ENCODE data around the gene LUZP4.
"Not testable (repeated sequence)": the region's sequence is repeated elsewhere in the genome, so short reads cannot be mapped to it uniquely, and the experiment has no call there.

The LUZP4 gene, protein sequence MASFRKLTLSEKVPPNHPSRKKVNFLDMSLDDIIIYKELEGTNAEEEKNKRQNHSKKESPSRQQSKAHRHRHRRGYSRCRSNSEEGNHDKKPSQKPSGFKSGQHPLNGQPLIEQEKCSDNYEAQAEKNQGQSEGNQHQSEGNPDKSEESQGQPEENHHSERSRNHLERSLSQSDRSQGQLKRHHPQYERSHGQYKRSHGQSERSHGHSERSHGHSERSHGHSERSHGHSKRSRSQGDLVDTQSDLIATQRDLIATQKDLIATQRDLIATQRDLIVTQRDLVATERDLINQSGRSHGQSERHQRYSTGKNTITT

DNA sequence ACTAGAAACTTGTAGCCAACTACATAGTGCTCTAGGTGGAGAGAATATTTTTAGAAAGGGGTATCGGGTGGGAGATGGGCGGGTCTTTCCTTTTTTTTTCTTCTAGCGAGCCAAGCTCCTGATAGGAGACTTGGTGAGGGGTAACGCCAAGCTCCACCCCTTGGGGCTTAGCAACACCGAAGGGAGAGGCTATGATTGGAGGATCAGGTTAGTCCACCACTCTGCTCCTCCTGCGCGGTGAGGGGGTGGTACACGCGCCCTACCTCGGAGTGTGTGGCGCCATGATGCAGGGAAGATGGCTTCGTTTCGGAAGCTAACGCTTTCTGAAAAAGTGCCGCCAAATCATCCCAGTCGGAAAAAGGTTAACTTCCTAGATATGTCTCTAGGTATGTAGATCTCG is at the start of gene LUZP4:
Gene LUZP4, plus strand, starts transcription at position 251 of the 400 bp plus-strand sequence. Its CDS starts 45 bp downstream, at position 296.
- no peak for DNase-seq

DNA sequence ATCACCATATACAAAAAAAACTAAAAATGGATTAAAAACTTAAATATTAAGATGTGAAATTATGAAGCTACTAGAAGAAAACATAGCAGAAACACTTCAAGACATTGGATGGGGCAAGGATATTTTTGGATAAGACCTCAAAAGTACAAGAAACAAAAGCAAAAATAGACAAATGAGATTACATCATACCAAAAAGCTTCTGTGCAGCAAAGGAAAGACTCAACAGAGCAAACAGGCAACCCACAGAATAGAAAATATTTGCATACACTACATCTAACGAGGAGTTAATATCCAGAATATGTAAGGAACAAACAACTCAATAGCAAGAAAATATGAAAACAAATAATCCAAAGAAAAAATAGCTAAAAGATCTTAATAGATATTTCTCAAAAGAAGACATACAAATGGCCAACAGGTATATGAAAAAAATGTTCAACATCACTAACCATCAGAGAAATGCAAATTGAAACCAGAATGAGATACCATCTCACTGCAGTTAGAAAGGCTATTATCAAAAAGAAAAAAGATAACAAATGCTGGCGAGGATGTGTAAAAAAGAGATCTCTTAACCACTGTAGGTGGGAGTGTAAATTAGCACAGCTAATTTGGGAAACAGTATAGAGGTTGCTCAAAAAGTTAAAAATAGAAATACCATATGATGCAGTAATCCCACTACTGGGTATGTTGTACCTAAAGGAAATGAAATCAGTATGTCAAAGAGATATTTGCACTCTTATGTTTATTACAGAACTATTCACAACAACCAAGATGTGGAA is 37.9 kb upstream of the LUZP4 start:
- no peak for DNase-seq

DNA sequence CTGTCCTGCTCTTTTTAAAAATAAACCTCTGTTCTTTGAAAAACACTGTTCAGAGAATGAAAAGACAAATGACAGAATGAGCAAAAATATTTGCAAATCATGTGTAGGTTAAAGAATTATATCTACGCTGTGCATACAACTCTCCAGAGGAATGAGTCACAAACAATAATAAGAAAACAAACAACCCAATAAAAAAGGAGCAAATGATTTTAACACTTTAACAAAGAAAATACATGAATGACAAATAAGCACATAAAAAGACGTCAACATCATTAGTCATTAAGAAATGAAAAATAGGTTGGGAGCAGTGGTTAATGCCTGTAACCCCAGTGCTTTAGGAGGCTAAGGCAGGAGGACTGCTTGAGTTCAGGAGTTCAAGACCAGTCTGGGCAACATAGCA is 34.5 kb upstream of the LUZP4 start:
- no peak for DNase-seq

DNA sequence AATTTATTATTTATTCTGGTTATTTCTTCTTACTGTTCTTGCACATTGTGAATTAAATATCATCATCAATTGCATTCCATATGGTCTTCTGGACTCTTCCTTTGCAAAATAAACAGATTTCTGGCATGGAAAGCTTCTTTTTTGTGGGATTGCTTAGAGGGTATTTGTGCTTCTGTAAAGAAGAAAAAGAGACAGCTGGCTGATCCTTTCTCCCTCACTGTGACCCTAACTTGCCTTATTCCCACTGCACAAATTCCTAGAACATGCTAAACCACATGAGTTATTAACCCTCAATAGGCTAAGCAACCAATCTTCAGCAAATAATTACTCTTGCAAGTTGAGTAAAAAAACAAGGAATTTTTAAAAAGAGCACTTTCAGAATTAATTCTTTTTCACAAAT is 31.8 kb upstream of the LUZP4 start:
- DNase-seq = no peak

DNA sequence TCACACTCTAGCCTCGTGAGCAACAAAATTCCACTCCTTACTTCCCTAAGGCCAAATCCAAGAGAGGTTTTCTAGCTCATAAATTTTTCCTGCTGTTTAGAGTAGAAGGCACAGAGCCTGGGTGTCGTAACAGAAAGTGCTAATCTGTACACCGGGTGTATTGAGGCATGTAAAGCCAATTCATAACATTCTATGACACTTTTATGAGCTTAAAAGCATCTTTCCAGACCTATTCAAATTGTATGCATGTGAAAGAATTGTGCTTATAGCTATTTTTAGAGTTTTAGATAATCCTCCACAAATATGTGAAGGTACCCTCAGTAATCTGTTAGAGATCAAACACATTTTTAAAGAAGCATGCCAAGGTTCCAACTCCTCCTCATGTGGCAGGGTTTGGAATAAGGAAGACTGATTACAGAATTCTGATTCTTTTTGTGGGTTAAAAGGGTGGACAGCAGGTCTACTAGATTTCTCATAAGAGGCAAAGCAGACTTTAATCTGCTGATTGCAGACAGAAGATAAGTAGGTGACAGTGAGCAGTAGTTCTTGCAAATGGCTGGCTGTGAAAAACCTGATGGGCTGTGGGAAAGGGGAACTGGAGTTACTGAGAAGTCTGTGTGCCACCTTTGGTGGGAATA is 30.2 kb upstream of the LUZP4 start:
- no peak for DNase-seq

DNA sequence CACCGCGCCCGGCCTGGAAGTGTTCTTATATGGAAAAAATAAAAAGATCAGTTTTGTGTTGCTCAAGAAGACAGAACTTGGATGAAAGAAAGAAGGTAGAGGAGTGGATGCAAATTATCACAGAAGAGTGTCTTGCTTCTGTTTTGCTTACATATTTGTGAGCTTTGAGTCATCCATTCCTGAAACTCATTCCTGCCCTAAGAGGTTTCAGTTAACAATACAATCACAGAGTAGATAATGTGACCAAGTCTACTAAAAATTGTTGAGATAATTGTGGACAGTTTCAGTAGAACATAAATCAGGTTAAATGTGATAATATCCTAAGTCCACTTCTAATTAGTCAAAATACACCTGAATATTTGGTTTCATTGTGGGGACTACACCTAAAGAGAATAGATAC is 29.2 kb upstream of the LUZP4 start:
- DNase-seq = no peak

DNA sequence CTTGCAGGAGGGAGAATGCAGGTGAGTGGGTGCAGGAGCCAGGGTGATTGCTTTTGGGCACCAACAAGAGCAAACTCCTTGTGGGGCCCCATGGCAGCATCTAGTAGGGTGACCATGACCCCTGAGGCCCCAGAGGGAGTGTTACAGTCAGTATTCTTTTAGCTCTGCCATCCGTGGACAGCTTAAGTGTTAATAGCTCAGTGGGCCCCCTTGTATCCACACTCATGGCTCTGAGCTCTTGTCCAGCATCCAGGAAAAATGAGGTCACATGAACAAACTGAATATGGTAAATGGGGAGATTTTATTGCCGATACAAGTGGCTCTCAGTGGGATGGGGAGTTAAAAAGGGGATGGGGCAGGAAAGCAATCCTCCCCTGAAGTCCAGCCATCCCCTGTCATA is 28.4 kb upstream of the LUZP4 start:
- DNase-seq = no peak

DNA sequence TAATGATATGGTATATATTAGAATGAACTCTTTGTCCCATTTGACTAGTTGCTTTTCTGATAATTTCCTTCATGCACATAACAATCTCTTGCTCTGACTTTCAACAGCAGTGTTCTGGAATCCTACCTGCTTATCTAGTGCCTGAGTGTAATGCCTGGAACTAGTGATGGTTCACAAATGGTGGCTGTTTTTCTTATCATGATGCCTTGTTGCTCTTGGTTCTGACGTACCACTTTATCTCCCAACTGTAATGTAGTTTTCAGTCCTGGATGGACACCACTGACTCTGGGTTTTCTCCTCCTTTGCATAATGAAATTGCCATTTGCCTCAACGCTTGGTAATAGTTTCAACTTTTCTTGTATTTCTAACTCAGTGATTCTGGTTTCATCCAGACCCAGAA is 25.5 kb upstream of the LUZP4 start:
- DNase-seq = no peak

DNA sequence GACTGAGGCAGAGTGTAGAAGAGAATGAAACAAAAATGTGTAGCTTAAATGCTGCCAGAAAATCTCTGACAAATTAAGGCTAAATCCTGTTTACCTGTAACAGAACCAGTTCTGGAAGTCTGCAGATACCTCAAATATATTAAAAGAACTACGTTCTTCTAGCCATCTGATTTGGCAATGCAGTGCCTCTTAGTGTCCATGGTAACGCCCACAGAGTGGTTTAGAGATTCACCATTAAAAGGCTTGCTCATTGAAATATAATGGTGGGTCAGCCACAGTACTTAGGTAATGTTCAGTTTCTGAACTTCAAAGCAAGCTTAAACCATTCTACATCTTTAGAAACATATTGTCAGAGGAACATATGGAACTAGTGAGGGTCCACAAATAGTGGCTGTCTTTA is 23.2 kb upstream of the LUZP4 start:
- no peak for DNase-seq

DNA sequence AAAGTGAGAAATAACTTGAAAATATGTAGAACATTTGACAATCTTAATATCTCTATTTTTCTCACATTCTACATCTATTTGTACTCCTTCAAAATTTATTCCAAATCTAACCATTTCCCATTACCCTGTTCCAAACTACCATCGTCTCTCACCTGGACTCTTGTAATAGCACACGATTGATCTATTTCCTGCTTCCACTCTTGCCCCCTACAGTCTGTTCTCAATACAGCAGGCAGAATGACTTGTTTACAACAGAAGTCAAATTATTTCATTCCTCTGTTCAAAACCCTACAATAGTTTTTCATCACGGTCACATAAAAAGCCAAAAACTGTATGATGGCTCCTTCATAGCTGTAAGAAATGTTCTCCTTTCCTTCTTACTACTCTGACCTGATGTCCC is 21.1 kb upstream of the LUZP4 start:
- no peak for DNase-seq

DNA sequence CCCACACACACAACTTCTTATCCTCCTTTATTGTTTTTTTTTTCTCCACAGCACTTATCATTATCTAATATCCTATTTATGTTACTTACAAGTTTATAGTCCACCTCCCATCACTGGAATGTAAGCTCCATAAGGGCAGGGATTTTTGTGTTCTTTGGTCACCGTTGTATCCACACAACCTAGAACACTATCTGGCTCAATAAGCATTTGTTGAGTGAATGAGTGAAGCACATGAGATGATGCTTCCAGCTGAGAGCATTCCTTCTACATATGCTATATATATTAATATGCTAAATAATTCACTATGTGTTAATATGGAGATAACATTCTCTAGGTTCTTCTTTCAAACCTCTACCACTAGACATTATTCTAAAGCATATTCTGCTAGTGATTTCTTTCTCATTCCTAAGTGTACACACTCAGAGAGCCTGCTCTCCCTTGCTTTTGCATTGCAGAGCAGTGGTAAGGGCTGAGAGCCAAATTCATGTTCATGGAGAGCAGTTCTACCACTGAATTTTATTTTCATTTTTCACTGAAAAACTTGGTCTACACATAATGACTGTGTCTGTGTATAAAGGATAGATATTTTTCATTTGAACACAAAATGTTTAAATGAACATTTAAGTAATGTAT is 20.3 kb upstream of the LUZP4 start:
- DNase-seq = no peak

DNA sequence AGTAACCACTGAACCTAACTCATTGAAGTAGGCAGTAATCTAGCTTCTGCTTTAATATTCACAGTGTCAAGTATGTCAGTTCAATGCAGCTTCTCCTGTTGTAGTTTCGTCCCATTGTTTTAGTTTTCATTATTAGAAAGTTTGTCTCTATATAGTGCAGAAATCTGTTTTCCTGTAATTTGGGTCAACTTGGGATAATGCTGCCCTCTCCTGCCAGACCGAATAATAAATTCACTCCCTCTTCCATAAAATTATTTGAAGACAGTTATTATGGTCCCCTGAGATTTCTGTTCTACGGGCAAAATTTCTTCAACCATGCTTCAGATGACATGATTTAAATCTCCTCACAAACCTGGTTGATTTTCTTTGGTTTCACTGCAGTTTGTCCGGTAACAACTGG is 4.6 kb upstream of the LUZP4 start:
- DNase-seq = no peak

DNA sequence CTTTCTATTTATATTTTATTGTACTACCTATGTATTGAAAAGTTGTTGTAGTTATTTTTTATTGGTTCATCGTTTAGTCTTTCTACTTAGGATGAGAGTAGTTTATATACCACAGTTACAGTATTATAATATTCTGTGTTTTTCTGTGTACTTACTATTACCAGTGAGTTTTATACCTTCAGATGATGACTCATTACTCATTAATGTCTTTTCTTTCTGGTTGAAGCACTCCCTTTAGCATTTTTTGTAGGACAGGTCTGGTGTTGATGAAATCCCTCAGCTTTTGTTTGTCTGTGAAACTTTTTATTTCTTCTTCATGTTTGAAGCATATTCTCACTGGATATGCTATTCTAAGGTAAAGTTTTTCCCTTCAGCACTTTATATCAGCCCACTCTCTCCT is 7.7 kb downstream of the LUZP4 start:
- no peak for DNase-seq

DNA sequence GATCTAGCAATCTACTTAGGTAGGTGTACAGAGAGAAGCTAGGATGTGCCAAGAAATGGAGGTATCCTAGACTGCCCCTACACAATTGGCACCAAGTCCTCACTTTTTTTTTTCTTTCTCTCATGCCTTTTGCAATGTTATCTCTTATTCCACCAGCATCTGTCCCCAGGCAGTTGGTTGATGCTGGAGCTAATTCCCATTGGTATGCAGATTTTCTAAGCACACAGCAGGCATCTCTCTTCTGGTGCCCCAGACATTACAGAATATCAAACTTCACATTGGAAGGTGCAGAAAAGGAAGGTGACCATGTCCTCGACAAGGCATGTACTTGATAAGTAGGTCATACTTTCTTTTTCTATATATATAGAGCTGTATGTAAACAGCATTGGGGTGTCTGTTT is 21.6 kb downstream of the LUZP4 start:
- DNase-seq = no peak

DNA sequence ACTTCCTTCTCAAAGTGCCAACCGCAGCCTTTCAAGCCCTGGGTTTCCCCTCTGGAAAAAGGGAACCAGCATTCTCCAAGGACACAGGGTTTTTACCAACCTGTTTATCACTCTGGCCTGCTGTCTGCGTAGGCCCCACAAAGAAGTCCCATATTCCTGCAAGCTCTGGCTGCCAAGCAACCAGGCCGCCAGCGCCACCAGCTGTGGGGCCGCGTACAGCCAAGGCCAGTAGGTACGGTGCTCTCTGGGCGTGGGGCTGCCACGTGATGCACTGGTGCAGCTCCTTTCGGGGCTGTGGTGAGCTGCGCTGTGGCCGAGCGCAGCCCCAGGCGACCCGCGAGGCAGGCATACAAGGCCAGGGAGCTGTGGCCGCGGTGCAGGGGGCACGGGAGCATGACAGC is 22.1 kb downstream of the LUZP4 start:
- no peak for DNase-seq

DNA sequence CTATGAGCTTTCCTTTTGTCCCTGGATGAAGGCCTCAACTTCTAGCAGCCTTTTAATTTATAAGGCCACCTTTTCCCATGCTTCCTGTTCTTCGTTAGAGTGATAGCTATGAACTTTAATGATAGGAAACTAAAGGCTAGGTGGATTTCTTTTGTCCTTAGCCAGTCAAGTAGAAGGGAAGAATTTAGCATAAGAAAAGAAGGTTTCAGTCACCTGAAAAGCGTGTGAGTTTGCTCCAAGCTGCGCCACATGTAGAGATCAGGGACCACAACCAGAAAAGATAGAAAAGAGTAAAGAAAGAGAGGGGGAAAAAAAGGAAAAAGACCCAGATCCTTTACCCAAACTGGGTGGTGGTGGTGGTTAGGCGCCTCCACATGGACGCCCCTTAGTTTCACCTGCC is 28.6 kb downstream of the LUZP4 start:
- DNase-seq = no peak

DNA sequence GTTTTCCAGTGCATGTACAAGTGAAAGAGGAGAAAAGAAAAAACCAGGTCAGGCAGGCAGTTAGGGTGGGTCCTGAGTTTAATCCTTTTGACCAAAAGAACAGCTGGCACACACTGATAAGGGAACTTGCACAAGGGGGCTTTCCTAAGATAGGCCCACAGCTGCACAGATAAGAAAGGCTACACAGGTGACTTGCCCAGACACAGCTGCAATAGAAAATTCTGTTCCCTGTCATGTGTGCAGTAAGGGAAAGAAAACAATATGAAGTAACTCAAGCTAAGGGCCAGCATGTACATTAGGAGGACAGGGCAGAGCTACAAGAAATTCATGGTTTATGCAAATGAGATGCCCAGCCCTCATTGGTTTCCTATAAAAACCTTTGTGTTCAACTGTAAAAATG is 32.9 kb downstream of the LUZP4 start:
- no peak for DNase-seq

DNA sequence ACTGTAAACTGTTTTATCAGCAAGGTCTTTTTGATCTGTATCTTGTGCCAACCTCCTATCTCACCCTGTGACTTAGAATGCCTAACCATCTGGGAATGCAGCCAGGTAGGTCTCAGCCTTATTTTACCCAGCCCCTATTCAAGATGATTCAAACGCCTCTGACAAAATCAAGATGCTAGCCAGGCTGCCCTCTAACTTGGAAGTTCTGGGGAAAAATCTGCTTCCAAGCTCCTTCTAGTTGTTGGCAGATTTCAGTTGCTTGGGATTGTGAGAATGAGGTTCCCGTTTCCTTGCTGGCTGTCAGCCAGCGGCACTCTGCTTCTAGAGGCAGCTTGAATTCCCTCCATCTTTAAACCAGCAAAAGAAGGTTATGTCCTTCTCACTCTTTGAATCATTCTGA is 34.7 kb downstream of the LUZP4 start:
- DNase-seq = no peak

DNA sequence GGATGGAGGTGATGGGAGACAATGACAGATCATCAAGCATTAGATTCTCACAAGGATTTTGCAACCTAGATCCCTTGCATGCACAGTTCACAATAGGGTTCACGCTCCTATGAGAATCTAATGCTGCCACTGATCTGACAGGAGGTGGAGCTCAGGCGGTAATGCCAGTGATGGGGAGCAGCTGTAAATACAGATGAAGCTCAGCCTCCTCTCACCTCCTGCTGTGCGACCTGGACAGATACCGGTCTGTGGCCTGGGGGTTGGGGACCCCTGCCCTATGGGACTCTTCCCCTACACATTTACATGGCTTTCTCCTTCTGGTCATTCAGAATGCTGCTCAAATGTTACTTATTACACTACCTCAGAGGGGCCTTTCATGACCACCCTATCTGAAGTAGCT is 39.8 kb downstream of the LUZP4 start:
- DNase-seq = not testable (repeated sequence)

DNA sequence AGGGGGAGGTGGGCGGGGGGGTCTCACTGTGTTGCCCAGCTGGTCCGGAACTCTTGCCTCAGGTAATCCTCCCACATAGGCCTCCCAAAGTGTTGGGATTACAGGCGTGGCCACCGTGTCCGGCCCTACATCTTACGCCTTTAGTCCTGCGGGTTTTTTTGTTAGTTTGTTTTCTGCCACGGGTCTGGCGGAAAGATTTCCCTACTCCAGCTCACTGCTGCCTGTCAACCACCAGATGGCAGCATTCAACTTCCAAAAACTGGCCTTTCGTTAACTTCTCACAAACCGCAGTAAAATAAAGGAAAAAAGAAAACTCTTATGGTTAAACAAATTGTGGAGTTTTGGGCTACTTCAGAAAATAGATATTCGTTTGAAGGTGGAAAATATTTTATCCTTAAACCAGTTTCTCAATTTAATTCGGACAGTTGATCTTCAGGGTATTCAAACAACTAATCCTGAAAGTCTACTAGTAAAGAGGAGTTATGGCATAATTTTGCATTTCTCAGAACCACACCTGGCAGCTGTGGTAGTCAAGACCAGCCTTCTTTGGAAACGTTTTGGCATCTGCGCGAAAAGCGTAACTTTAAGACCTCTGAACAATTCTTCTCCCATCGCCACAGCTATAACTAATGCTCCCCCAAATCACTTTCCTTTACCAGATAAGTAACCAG is 41.1 kb downstream of the LUZP4 start:
- DNase-seq = peak; percentile 4 to 26

DNA sequence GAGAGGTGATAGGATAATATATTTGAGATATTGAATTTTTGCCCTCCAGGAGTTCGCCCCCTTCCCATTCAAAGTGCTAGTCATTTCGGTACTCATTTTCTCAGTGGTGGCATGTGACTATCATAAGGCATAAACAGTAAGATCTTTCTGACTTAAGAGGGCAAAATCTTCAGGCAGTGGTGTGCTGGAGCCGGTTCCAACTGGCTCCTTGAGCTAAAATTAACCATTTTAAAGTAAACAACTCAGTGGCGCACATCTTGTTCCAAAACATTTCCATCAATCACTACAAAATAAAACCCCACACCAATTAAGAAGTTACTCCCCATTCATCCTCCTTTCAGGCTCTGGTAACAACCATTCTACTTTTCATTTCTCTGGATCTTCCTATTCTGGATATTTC is 43.3 kb downstream of the LUZP4 start:
- DNase-seq = no peak

DNA sequence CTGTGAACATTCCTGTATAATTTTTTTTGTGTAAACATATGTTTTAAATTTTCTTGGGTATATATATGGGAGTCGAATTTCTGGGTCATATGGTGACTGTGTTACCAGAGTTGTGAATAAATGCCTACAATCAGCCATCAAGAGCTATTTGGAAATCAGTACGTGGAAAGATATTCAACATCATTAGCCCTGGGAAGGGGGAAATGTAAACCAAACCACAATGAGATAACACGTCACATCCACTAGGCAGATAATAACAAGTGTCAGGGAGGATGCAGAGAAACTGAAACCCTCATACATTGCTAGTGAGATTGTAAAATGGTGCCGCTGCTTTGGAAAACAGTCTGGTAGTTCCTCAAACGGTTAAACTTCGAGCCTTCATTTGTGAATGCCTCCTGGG is 43.9 kb downstream of the LUZP4 start:
- no peak for DNase-seq

DNA sequence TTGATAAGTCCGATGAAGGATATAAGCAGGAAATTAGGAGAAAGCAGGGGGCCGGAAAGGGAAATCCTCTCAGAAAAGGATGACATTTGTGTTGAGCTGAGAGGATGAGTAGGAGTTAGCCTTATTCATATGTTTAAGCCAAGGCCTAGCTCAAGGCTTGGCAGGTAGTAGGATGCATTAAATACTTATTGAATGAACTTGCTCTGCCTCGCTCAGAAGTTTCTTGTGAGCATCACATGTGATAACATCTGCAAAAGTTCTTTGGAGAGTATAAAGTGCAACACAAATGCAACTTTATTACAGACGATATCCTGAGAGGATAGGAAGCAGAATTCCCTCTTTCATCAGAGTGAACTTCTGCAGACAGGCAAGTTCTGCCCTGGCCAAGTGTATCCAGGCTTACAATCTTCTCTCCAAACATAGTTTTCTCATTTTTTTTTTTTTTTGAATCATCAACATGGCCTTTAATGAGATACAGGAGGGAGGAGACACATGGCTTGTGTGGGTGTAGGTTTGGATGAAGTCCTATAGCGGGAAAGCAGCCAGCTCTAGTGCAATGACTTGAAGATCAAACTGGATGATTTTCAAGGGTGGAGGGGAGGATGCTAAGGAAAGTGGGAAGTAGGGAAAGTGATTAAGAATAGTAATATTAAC is 48.1 kb downstream of the LUZP4 start:
- no peak for DNase-seq
